Caco-2 (cell line): Measurements from ENCODE around the gene CITED2. TPM values are rescaled to one million over a fixed set of nuclear protein-coding genes. Genes with fewer than 3 reads are reported as not detected.
A peak's percentile ranks its signal among the peaks of the same experiment; 100 is the strongest.

Source experiments
- BruUV-seq: library from RNA; stranded (reverse); fragments of 400-500 nt; replicated peaks from 2 replicates; lab custom pipeline; 2021; lab: Mats Ljungman, UMichigan
- CTCF ChIA-PET: fragments of 300-600 bp; sonication (Branson Sonifier 250); formaldehyde crosslinking; loops from one replicate; lab custom pipeline; 2022; ENCODE audit warnings: antibody characterized with exemption; lab: Charles Lee
- POLR2A ChIA-PET: fragments of 300-600 bp; sonication (Branson Sonifier 250); formaldehyde crosslinking; loops from one replicate; lab custom pipeline; 2022; ENCODE audit warnings: antibody characterized with exemption; lab: Charles Lee
- DNase-seq, 2 experiments: peaks; one replicate each; pipeline versions ENCODE4 v3.0.0 to v3.0.0-alpha.2; 2020 to 2022
- H3K27me3 ChIP-seq: replicated peaks from 2 replicates; pipeline ENCODE4 v1.6.0; 2011; ENCODE audit warnings: low read length; ENCODE audit not compliant: control insufficient read depth, insufficient read depth
- H3K36me3 ChIP-seq: 2 replicates; pipeline ENCODE4 v1.5.1; 2011; ENCODE audit warnings: low read length; ENCODE audit not compliant: control insufficient read depth, insufficient read depth
- H3K4me1 ChIP-seq: fragments of 250-450 bp; sonication (Bioruptor Pico); 2 replicates; pipeline ENCODE4 v1.5.1; 2020; ENCODE audit warnings: mild to moderate bottlenecking
- H3K4me3 ChIP-seq: 2 replicates; pipeline ENCODE4 v1.5.1; 2011; ENCODE audit warnings: low read depth, mild to moderate bottlenecking, control low read depth, low read length
- H3K9me3 ChIP-seq: fragments of 250-450 bp; sonication (Bioruptor Pico); 2 replicates; pipeline ENCODE4 v1.5.1; 2020; ENCODE audit warnings: mild to moderate bottlenecking, moderate library complexity
- H3K27ac Mint-ChIP-seq: one replicate; pipeline ENCODE4 v1.8.0; 2022; ENCODE audit warnings: mixed read lengths; ENCODE audit not compliant: unreplicated experiment
- H3K27me3 Mint-ChIP-seq: one replicate; pipeline ENCODE4 v1.8.0; 2022; ENCODE audit warnings: mixed read lengths; ENCODE audit not compliant: insufficient read depth, unreplicated experiment
- H3K36me3 Mint-ChIP-seq: one replicate; pipeline ENCODE4 v1.8.0; 2022; ENCODE audit warnings: mild to moderate bottlenecking, mixed read lengths; ENCODE audit not compliant: insufficient read depth, unreplicated experiment
- H3K4me1 Mint-ChIP-seq: one replicate; pipeline ENCODE4 v1.8.0; 2022; ENCODE audit warnings: low read depth, mixed read lengths; ENCODE audit not compliant: unreplicated experiment
- H3K4me3 Mint-ChIP-seq: one replicate; pipeline ENCODE4 v1.8.0; 2022; ENCODE audit warnings: mild to moderate bottlenecking, moderate library complexity, mixed read lengths; ENCODE audit not compliant: unreplicated experiment
- H3K9me3 Mint-ChIP-seq: one replicate; pipeline ENCODE4 v1.8.0; 2022; ENCODE audit warnings: mixed read lengths; ENCODE audit not compliant: unreplicated experiment
- CTCF ChIP-seq, 2 experiments: fragments of 200-600 bp in 1 of 2; IDR thresholded peaks; 1 replicate in 1 of 2; 2 replicates in 1 of 2; pipeline versions ENCODE4 v1.5.1 to v1.8.0; 2011 to 2022; ENCODE audit warnings: antibody characterized with exemption in 1 of 2, control low read depth in 1 of 2, inconsistent platforms in 1 of 2, low read depth in 1 of 2, low read length in 1 of 2, mild to moderate bottlenecking in 1 of 2, moderate library complexity in 1 of 2; ENCODE audit not compliant: insufficient read depth in 1 of 2, severe bottlenecking in 1 of 2, unreplicated experiment in 1 of 2
- intact Hi-C: fragments of 100-400 bp; cut with micrococcal nuclease; formaldehyde crosslinking; loops from one replicate; pipeline ENCODE4 v1.10.0; 2022; ENCODE audit not compliant: unreplicated experiment
- total RNA-seq: library from RNA; stranded (reverse); gene quantifications from 2 replicates; pipeline ENCODE4 v1.2.3, GENCODE V29; 2022

CITED2 gene
- total RNA-seq, 1 experiment from 2014 or later: 78.0 TPM

DNA sequence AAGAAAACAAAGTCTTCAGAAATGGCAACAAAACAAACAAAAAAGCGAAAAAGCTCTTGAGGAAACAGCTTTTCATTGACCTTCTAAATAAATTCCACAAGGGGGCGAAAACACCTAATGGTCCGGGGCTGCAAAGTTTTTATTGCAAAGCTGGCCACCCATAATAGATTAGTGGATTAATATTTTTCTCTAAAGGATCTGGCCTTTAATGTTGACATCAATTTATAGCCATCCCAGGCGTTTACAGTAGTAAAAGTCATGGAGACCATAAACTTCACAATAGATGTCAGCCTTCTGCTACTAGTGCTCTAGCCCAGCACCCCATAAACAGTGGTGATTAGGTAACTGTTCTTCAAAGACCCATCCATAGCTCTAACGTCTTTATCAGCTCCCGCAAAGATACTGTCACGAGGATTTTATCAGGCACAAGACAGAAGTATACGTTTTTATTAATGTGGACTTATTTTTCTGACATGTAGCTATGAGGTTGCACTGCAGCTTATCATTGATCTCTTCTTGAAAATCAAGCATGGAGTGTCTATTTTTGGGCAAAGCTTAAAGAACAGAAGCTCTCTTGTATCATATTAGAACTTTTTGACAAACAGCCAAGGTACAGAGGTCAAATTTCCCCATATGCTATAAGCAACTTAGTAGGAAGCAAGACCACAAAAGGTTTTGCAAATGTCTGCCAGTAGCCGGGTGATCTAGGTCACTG is 4.7 kb downstream of the CITED2 start:
- peak; percentile 62 to 64 for TF ChIP-seq CTCF (IDR thresholded peaks at IDR 0.05; ENCODE audit: insufficient read depth in 1 of 2, low read depth in 1 of 2, low read length in 1 of 2, severe bottlenecking in 1 of 2, unreplicated experiment in 1 of 2)
- H3K4me3 ChIP-seq: no peak overlapping the region

DNA sequence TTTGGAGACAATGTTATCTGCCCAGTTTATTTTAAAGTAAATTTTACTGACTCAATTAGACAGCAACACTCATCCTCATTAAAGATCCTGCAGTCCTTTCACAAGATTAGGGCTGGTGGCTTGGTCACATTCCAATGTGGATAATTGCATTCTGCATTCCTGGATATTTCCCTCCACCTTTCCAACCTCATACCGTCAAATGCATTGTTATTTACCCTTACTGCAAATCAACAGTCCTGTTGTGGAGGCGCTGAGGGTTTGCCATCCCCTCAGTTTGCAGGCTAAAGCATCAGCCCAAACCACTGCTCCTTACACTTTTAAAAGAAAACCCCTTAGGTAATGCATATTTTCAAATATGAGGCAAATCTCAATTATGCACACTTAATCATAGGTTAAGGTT is 5.4 kb downstream of the CITED2 start:
- DNase-seq: peak in 1 of 2 experiments; percentile 36
- H3K4me3 ChIP-seq: no peak overlapping the region
- TF ChIP-seq CTCF (IDR thresholded peaks at IDR 0.05; ENCODE audit: insufficient read depth in 1 of 2, low read depth in 1 of 2, low read length in 1 of 2, severe bottlenecking in 1 of 2, unreplicated experiment in 1 of 2): no peak
- peaks cover 3% of the 10 kb centered on the region; the same call in 1 of the 2 replicates for H3K36me3 ChIP-seq
- H3K36me3 Mint-ChIP-seq: peaks cover 41% of the 10 kb centered on the region
- H3K27me3 Mint-ChIP-seq: no peaks in the 10 kb centered on the region
- intact Hi-C loops: loop anchor here (1.0 to 2.0 kb wide), 3 partner anchors 150 to 627 kb away; no protein-coding TSS in a partner anchor
- CTCF ChIA-PET: interaction anchor here (0.6 to 1.8 kb wide), 17 partner anchors 65 to 1596 kb away, joined by 3 to 17 read pairs (median 4); no protein-coding TSS in a partner anchor
- POLR2A ChIA-PET: interaction anchor here (1.1 kb wide), 1 partner anchor 150 kb away, joined by 3 read pairs; no protein-coding TSS in a partner anchor
- H3K9me3 Mint-ChIP-seq: no peaks in the 10 kb centered on the region
- no peaks in the 10 kb centered on the region for H3K27me3 ChIP-seq
- peak overlapping the region; percentile 48 for H3K4me3 Mint-ChIP-seq
- H3K9me3 ChIP-seq: no peaks in the 10 kb centered on the region
- peaks cover 45% of the 10 kb centered on the region for H3K4me1 ChIP-seq
- peaks cover 22% of the 10 kb centered on the region for H3K4me1 Mint-ChIP-seq
- no TSS peak for BruUV-seq
- no peak overlapping the region for H3K27ac Mint-ChIP-seq

More for the DNA sequence above, 4.7 kb downstream of the CITED2 start:
- Mint-ChIP-seq H3K4me1 (peaks cover 22% of the 10 kb centered on the region), H3K4me3 (peak overlapping the region; percentile 48), H3K36me3 (peaks cover 48% of the 10 kb centered on the region), H3K27me3 (no peaks in the 10 kb centered on the region), H3K9me3 (no peaks in the 10 kb centered on the region), H3K27ac (peak overlapping the region; percentile 61)
- H3K27me3 ChIP-seq: no peaks in the 10 kb centered on the region
- ChIA-PET CTCF (interaction anchor here (0.6 to 1.8 kb wide), 21 partner anchors 53 to 1596 kb away, joined by 3 to 17 read pairs (median 4); no protein-coding TSS in a partner anchor), POLR2A (interaction anchor here (1.1 to 1.5 kb wide), 2 partner anchors 12 to 150 kb away, joined by 3 to 7 read pairs; no protein-coding TSS in a partner anchor)
- DNase-seq: peak in 1 of 2 experiments; percentile 46
- intact Hi-C loops: loop anchor here (1.0 to 5.0 kb wide), 5 partner anchors 150 to 738 kb away; no protein-coding TSS in a partner anchor
- H3K36me3 ChIP-seq: peaks cover 3% of the 10 kb centered on the region; the same call in 1 of the 2 replicates
- H3K4me1 ChIP-seq: peaks cover 45% of the 10 kb centered on the region
- no peaks in the 10 kb centered on the region for H3K9me3 ChIP-seq
- BruUV-seq: no TSS peak

DNA sequence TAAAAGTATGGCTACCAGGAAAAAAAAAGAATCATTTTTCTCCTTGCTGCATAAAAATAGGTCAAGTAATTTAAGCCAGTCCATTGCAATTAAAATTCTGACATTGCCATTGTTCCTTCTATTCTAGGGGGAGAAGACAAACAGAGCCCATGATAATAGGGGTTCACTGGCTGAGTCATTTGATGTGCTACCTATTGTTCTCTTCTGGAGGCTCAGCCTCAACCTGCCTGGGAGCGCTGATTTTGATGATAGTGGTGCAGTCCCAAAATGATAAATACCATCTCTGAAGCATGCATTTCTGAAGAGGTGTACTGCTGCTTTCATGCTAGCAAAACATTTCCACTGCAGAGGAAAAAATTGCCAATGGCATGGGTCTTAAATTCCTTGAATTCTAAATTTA is 5.8 kb downstream of the CITED2 start:
- Mint-ChIP-seq H3K9me3 (no peaks in the 10 kb centered on the region), H3K36me3 (peaks cover 37% of the 10 kb centered on the region), H3K4me1 (peaks cover 22% of the 10 kb centered on the region), H3K27me3 (no peaks in the 10 kb centered on the region), H3K4me3 (peak overlapping the region; percentile 48), H3K27ac (no peak overlapping the region)
- peaks cover 3% of the 10 kb centered on the region; the same call in 1 of the 2 replicates for H3K36me3 ChIP-seq
- H3K4me3 ChIP-seq: no peak overlapping the region
- no peaks in the 10 kb centered on the region for H3K9me3 ChIP-seq
- no peak for TF ChIP-seq CTCF (IDR thresholded peaks at IDR 0.05; ENCODE audit: insufficient read depth in 1 of 2, low read depth in 1 of 2, low read length in 1 of 2, severe bottlenecking in 1 of 2, unreplicated experiment in 1 of 2)
- no peak for DNase-seq
- ChIA-PET POLR2A (no interaction called here), CTCF (no interaction called here)
- BruUV-seq: no TSS peak
- no peaks in the 10 kb centered on the region for H3K27me3 ChIP-seq
- intact Hi-C loops: loop anchor here (1.0 to 2.0 kb wide), 3 partner anchors 149 to 628 kb away; no protein-coding TSS in a partner anchor
- peaks cover 45% of the 10 kb centered on the region for H3K4me1 ChIP-seq
